OCI-LY1 (cell line): ENCODE results near the gene HNRNPLL.

Experiments used
- EZH2 ChIP-seq: fragments of 200-600 bp; sonication (generic), shearing (Covaris generic); IDR thresholded peaks from 2 replicates; pipeline ENCODE4 v1.8.0; 2017; ENCODE audit warnings: borderline replicate concordance, mixed run types, mild to moderate bottlenecking, antibody characterized with exemption, low read length, moderate library complexity, mixed read lengths
- TF ChIP-seq, protein P1 (sequence below): fragments of 200-600 bp; sonication (generic), shearing (Covaris generic); IDR thresholded peaks from 2 replicates; pipeline ENCODE4 v1.5.1; 2017; ENCODE audit warnings: mild to moderate bottlenecking, antibody characterized with exemption, low read length, moderate library complexity, mixed read lengths

DNA sequence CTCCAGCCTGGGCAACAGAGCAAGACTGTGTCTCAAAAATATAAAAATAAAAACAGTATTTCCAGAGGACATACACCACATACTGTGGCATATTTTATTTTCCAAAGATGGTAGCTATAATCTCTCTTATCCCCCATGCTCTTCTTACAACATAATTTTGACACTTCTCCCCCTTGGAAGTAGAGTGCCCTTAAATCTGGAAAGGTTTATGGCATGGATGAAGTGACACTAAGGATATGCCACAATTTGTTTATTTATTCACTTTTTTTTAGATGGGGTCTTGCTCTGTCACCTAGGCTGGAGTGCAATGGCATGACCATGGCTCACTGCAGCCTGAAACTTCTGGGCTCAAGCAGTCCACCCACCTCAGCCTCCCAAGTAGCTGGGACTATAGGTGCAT is 56.7 kb downstream of the HNRNPLL start:
- TF ChIP-seq, protein P1, sequence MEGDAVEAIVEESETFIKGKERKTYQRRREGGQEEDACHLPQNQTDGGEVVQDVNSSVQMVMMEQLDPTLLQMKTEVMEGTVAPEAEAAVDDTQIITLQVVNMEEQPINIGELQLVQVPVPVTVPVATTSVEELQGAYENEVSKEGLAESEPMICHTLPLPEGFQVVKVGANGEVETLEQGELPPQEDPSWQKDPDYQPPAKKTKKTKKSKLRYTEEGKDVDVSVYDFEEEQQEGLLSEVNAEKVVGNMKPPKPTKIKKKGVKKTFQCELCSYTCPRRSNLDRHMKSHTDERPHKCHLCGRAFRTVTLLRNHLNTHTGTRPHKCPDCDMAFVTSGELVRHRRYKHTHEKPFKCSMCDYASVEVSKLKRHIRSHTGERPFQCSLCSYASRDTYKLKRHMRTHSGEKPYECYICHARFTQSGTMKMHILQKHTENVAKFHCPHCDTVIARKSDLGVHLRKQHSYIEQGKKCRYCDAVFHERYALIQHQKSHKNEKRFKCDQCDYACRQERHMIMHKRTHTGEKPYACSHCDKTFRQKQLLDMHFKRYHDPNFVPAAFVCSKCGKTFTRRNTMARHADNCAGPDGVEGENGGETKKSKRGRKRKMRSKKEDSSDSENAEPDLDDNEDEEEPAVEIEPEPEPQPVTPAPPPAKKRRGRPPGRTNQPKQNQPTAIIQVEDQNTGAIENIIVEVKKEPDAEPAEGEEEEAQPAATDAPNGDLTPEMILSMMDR, result no peak
- TF ChIP-seq EZH2, result no peak
